Measurements from ENCODE around the gene LRRC7. TPM values are rescaled to one million over a fixed set of nuclear protein-coding genes. Genes with fewer than 3 reads are reported as not detected.
"Not testable (repeated sequence)": the region's sequence is repeated elsewhere in the genome, so short reads cannot be mapped to it uniquely, and the experiment has no call there.

The LRRC7 gene
- total RNA-seq, 2 donors from 2014 or later = 2.8 to 3.0 TPM

- Histone ChIP-seq H3K27me3 (replicated peaks; ENCODE audit: insufficient read depth) (no peaks in the 10 kb centered on the region), H3K36me3 (no peaks in the 10 kb centered on the region), H3K4me1 (replicated peaks) (no peaks in the 10 kb centered on the region), H3K27ac (no peak overlapping the region), H3K9me3 (no peaks in the 10 kb centered on the region), H3K4me3 (no peak overlapping the region)
- intact Hi-C loops (cut with DNase I) = no loop called here
- TF ChIP-seq POLR2A (IDR thresholded peaks at IDR 0.05) = no peak
- TF ChIP-seq CTCF (IDR thresholded peaks at IDR 0.05) = no peak
- no peak for TF ChIP-seq POLR2AphosphoS5 (IDR thresholded peaks at IDR 0.05)
- DNase-seq (ENCODE audit: low spot score) = no peak
- 93% methylated on average over 7 of the region's 7 CpGs for WGBS
These were observed 473.8 kb downstream of the LRRC7 start for GRCh38 chr1:70041317-70042045.

DNA sequence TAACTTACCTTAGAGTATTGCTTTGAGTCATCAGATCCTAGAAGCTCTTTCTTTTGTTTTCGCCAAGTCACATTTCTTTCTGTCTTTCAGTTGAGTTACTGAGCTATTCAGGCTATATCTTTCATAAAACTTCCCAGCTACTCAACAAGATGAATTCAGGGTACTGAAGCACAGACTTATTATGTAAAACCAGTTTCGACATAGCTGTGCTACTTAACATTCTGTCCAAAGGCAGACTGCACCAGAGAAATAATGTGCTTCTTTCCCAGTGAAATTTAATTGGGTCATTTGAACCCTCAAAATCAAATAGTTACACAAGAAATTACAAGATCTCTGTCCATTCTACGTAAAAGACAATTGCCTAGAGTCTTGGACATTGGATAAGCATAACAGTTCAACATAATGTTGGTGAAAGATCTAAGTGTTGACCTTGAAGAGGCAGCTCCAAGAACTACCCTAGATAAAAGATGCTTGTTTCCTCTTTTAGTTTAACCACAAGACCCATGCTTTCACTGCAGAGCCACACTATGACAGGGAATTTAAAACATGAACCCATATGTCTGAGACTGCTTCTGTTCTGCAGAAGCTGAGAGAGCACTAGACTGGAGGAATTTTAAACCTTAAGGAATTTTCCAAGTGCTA is 474.5 kb downstream of the LRRC7 start:
- Histone ChIP-seq H3K36me3 (no peaks in the 10 kb centered on the region), H3K4me1 (replicated peaks) (no peaks in the 10 kb centered on the region), H3K9me3 (no peaks in the 10 kb centered on the region), H3K27ac (no peak overlapping the region), H3K27me3 (replicated peaks; ENCODE audit: insufficient read depth) (no peaks in the 10 kb centered on the region), H3K4me3 (no peak overlapping the region)
- intact Hi-C loops (cut with DNase I) = no loop called here
- TF ChIP-seq CTCF (IDR thresholded peaks at IDR 0.05) (no peak), POLR2AphosphoS5 (IDR thresholded peaks at IDR 0.05) (no peak), POLR2A (IDR thresholded peaks at IDR 0.05) (no peak)
- no peak for DNase-seq (ENCODE audit: low spot score)
- WGBS = 53% methylated on average over 3 of the region's 3 CpGs

DNA sequence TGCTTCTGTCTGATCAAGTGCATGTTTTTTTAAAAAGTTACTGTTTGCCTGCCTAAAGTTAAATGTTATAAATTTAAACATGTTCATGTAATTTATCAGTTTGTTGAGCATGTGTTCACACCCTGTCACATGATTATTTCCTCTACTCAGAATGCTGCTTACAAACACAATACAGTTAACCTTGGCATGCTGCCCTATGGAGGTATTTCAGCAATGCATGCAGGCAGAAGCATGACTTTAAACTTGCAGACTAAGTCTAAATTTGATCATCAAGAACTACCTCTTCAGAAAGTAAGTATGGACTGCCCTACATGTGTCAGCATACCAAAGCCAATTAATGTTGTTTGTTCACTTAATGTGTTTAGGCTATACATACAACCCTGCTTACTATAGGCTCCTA is 476.1 kb downstream of the LRRC7 start:
- Histone ChIP-seq H3K9me3 (no peaks in the 10 kb centered on the region), H3K36me3 (no peaks in the 10 kb centered on the region), H3K4me3 (no peak overlapping the region), H3K4me1 (replicated peaks) (no peaks in the 10 kb centered on the region), H3K27ac (no peak overlapping the region), H3K27me3 (replicated peaks; ENCODE audit: insufficient read depth) (no peaks in the 10 kb centered on the region)
- no peak for DNase-seq (ENCODE audit: low spot score)
- intact Hi-C loops (cut with DNase I) = no loop called here
- no peak for TF ChIP-seq POLR2AphosphoS5 (IDR thresholded peaks at IDR 0.05)
- no peak for TF ChIP-seq CTCF (IDR thresholded peaks at IDR 0.05)
- no peak for TF ChIP-seq POLR2A (IDR thresholded peaks at IDR 0.05)

DNA sequence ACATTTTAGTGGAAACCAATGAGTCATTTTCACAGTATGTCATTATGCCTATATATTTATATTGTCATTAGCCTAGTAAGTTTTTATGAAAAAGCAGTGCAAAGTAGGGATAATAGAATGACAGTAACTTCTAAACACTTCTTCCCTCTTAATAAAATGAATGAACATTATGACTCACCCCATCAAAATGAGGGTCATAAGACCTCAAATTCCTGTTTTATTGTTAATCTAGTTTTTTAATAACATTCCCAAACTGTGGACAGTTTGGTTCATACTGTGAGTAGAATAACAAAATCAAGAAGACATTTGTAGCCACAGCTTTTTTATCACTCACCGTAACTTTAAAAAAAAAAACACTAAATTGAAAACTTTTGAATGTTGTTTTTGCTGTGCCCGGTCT is 477.1 kb downstream of the LRRC7 start:
- no peak for DNase-seq (ENCODE audit: low spot score)
- Histone ChIP-seq H3K4me1 (replicated peaks) (no peaks in the 10 kb centered on the region), H3K9me3 (no peaks in the 10 kb centered on the region), H3K36me3 (no peaks in the 10 kb centered on the region), H3K27ac (no peak overlapping the region), H3K27me3 (replicated peaks; ENCODE audit: insufficient read depth) (no peaks in the 10 kb centered on the region), H3K4me3 (no peak overlapping the region)
- TF ChIP-seq POLR2A (IDR thresholded peaks at IDR 0.05) (no peak), POLR2AphosphoS5 (IDR thresholded peaks at IDR 0.05) (no peak), CTCF (IDR thresholded peaks at IDR 0.05) (no peak)
- WGBS = 66% methylated on average over 2 of the region's 2 CpGs
- intact Hi-C loops (cut with DNase I) = no loop called here

DNA sequence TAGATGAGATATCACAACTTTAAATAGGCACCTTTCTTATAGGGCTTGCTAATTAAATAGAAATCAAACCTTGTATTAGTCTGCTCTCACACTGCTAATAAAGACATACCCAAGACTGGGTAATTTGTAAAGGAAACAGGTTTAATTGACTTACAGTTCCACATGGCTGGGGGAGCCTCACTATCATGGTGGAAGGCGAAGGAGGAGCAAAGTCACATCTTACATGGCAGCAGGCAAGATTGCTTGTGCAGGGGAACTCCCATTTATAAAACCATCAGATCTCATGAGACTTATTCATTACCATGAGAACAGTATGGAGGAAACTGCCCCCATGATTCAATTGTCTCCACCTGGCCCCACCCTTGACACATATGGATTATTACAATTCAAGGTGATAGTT is 477.9 kb downstream of the LRRC7 start:
- H3K36me3 ChIP-seq; H3K27me3 ChIP-seq (replicated peaks; ENCODE audit: insufficient read depth); H3K4me3 ChIP-seq; H3K9me3 ChIP-seq; intact Hi-C loops (cut with DNase I); H3K27ac ChIP-seq; H3K4me1 ChIP-seq (replicated peaks); DNase-seq (ENCODE audit: low spot score): not testable (repeated sequence)
- 92% methylated on average over 1 of the region's 1 CpG for WGBS

All from prostate gland (tissue), 2 donors.